GM12878 (cell line): ENCODE measurements around the gene EFNB2. TPM values are rescaled to one million over a fixed set of nuclear protein-coding genes. Genes with fewer than 3 reads are reported as not detected.

ENCODE experiments used
- ATAC-seq: fragments of 200-7000 bp; cut with Tn5 transposase; 3 replicates; pipeline ENCODE4 v1.9.1; 2020; ENCODE audit warnings: mild to moderate bottlenecking, moderate library complexity
- BruUV-seq: library from RNA; stranded (reverse); fragments of 400-500 nt; replicated peaks from 2 replicates; lab custom pipeline; 2021; lab: Mats Ljungman, UMichigan
- CTCF ChIA-PET: fragments of 300-600 bp; sonication (Branson Sonifier 250); formaldehyde crosslinking; extraction: SDS; loops from one replicate; lab custom pipeline; 2021; ENCODE audit warnings: inconsistent platforms; lab: Yijun Ruan, JAX
- POLR2A ChIA-PET: fragments of 350-600 bp; formaldehyde crosslinking; extraction: SDS; loops from one replicate; lab custom pipeline; 2021; ENCODE audit warnings: inconsistent platforms; lab: Charles Lee
- RAD21 ChIA-PET: fragments of 300-600 bp; sonication (Branson Sonifier 250); formaldehyde crosslinking; loops from one replicate; lab custom pipeline; 2023; ENCODE audit warnings: antibody characterized with exemption; ENCODE audit not compliant: unreplicated experiment; lab: Charles Lee
- SMC1A ChIA-PET: fragments of 300-600 bp; sonication (Branson Sonifier 250); formaldehyde crosslinking; loops from one replicate; lab custom pipeline; 2023; ENCODE audit not compliant: unreplicated experiment, uncharacterized antibody; lab: Charles Lee
- DNase-seq: peaks from one replicate; pipeline ENCODE4 v3.0.0-alpha.2; 2011; ENCODE audit warnings: low read depth, low spot score
- FAIRE-seq: peaks from 3 replicates; lab custom pipeline; 2011; peaks lifted over from hg19 to GRCh38; lab: Jason Lieb, UNC
- H2AFZ ChIP-seq: 2 replicates; pipeline ENCODE4 v1.6.0; 2011; ENCODE audit warnings: low read depth, low read length, control low read depth; ENCODE audit not compliant: control insufficient read depth
- H3K27ac ChIP-seq: 2 replicates; pipeline ENCODE4 v1.5.1; 2011; ENCODE audit warnings: control low read depth; ENCODE audit not compliant: control insufficient read depth, insufficient read depth
- H3K27me3 ChIP-seq, 2 experiments: replicated peaks in 1 of 2; 2 replicates each; pipeline versions ENCODE4 v1.6.0 to v1.6.1; 2011; ENCODE audit warnings: low read length in 1 of 2; ENCODE audit not compliant: control insufficient read depth in 2 of 2, insufficient read depth in 2 of 2
- H3K36me3 ChIP-seq, 2 experiments: 2 replicates each; pipeline ENCODE4 v1.5.1; 2011; ENCODE audit warnings: low read length in 1 of 2; ENCODE audit not compliant: control insufficient read depth in 2 of 2, insufficient read depth in 2 of 2
- H3K4me1 ChIP-seq: 2 replicates; pipeline ENCODE4 v1.6.1; 2011; ENCODE audit warnings: mild to moderate bottlenecking, low read length, moderate library complexity, mixed read lengths; ENCODE audit not compliant: control insufficient read depth, insufficient read depth
- H3K4me2 ChIP-seq: 2 replicates; pipeline ENCODE4 v1.6.0; 2011; ENCODE audit warnings: control low read depth; ENCODE audit not compliant: control insufficient read depth, insufficient read depth
- H3K4me3 ChIP-seq: fragments of 200-600 bp; sonication (generic); 2 replicates; pipeline ENCODE4 v1.5.1; 2016
- H3K79me2 ChIP-seq: 2 replicates; pipeline ENCODE4 v1.6.0; 2011; ENCODE audit warnings: low read length; ENCODE audit not compliant: control insufficient read depth, insufficient read depth
- H3K9ac ChIP-seq: 2 replicates; pipeline ENCODE4 v1.8.0; 2011; ENCODE audit warnings: low read length, control low read depth, mixed read lengths; ENCODE audit not compliant: control insufficient read depth, insufficient read depth
- H3K9me3 ChIP-seq: replicated peaks from 3 replicates; pipeline ENCODE4 v1.5.1; 2011; ENCODE audit warnings: mild to moderate bottlenecking, low read length; ENCODE audit not compliant: control insufficient read depth, insufficient read depth
- H4K20me1 ChIP-seq: 2 replicates; pipeline ENCODE4 v1.6.0; 2011; ENCODE audit not compliant: control insufficient read depth, insufficient read depth
- BCL11A ChIP-seq: IDR thresholded peaks from 2 replicates; pipeline ENCODE4 v1.6.1; 2011; ENCODE audit warnings: low read depth, low read length
- HDAC2 ChIP-seq: fragments of 200-600 bp; sonication (generic); IDR thresholded peaks from 2 replicates; pipeline ENCODE4 v1.6.1; 2017
- MTA3 ChIP-seq: IDR thresholded peaks from 2 replicates; pipeline ENCODE4 v1.6.1; 2012; ENCODE audit warnings: low read length, inconsistent platforms, borderline replicate concordance
- NR2C2 ChIP-seq: IDR thresholded peaks from 2 replicates; pipeline ENCODE4 v1.6.1; 2011; ENCODE audit warnings: borderline replicate concordance, low read depth; ENCODE audit not compliant: control insufficient read depth, insufficient read length
- RAD21 ChIP-seq: IDR thresholded peaks from 2 replicates; pipeline ENCODE4 v1.6.1; 2011; ENCODE audit warnings: mild to moderate bottlenecking, low read depth, low read length, moderate library complexity; ENCODE audit not compliant: insufficient read depth
- RB1 ChIP-seq: fragments of 450-650 bp; formaldehyde crosslinking; IDR thresholded peaks from 2 replicates; pipeline ENCODE4 v1.6.1; 2017; ENCODE audit warnings: mild to moderate bottlenecking, borderline replicate concordance
- TCF12 ChIP-seq: IDR thresholded peaks from 2 replicates; pipeline ENCODE4 v1.6.1; 2011; ENCODE audit warnings: low read depth, mild to moderate bottlenecking, low read length
- WGBS: methylation state at CpG from one replicate; pipeline ENCODE4 v1.1.6; 2016; ENCODE audit warnings: low lambda C conversion rate; ENCODE audit not compliant: insufficient replicate concordance, insufficient coverage; ENCODE audit errors: missing lambda C conversion rate; 5-methylcytosine and 5-hydroxymethylcytosine counted together
- in situ Hi-C: fragments of 300-500 bp; cut with MboI; formaldehyde crosslinking; loops from 9 replicates; pipeline ENCODE4 v1.14.3; 2018; ENCODE audit warnings: mixed read lengths
- intact Hi-C: fragments of 100-400 bp; cut with micrococcal nuclease; formaldehyde crosslinking; loops from one replicate; pipeline ENCODE4 v1.14.2; 2022; ENCODE audit not compliant: unreplicated experiment
- polyA plus RNA-seq, 11 experiments: library from polyadenylated mRNA; depleted of rRNA in 4 of 11; unstranded in 6 of 11; stranded (reverse) in 5 of 11; fragments of >200 nt; fragmentation: Nextera tagmentation in 4 of 11; fragmentation: Illumina TruSeq in 1 of 11; extraction: Ambion mirVana in 4 of 11; extraction: Trizol in 1 of 11; gene quantifications; 1 replicate in 1 of 11; 2 replicates in 10 of 11; pipeline versions ENCODE4 v1.2.1 to v1.2.3, GENCODE V29; 2011 to 2016; ENCODE audit warnings: inconsistent platforms in 2 of 11, missing spikeins in 2 of 11, low read depth in 1 of 11
- total RNA-seq, 4 experiments: library from RNA; depleted of rRNA in 3 of 4; stranded (reverse); fragments of >200 nt in 3 of 4; fragmentation: Illumina TruSeq in 1 of 4; extraction: Trizol in 1 of 4; gene quantifications; 2 replicates each; pipeline versions ENCODE4 v1.2.1 to v1.2.3, GENCODE V29; 2013 to 2021
- TF ChIP-seq, protein P1 (sequence below), 3 experiments: IDR thresholded peaks in 2 of 3; conservative IDR thresholded peaks in 1 of 3; 2 replicates each; pipeline ENCODE4 v1.5.1; 2011; ENCODE audit warnings: low read depth in 3 of 3, low read length in 3 of 3, mild to moderate bottlenecking in 3 of 3, control low read depth in 2 of 3, moderate library complexity in 2 of 3, inconsistent platforms in 1 of 3, mixed read lengths in 1 of 3; ENCODE audit not compliant: control insufficient read depth in 2 of 3, insufficient read depth in 1 of 3; ENCODE audit errors: extremely low read depth in 1 of 3

The EFNB2 gene
- total and polyA plus RNA-seq, 10 of the 15 experiments (the other 5 are each of a cell fraction or from before 2014, with no cell fraction given) = 0.12 to 1.5 (median 0.31) TPM; not detected in 1

DNA sequence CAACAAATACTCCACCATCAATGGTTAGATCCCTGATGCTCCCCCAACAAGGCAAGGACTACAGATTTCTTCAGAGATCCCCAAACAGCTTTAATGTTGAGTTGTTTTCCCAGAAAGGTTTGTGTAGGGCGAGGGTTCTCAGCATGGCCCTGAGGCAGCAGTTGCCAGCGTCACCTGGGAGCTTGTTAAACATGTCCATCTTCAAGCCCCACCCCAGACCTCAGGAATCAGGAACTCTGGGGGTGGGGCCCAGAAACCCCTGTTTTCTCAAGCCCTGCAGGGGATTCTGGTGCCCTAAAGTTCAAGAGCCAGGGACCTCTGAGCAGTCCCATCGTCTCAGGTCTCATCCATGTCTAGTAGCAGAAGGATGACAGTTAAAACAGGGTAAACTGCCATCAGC lies 9.6 kb downstream of the EFNB2 start (continued):
- TF ChIP-seq BCL11A = no peak
- TF ChIP-seq, protein P1, sequence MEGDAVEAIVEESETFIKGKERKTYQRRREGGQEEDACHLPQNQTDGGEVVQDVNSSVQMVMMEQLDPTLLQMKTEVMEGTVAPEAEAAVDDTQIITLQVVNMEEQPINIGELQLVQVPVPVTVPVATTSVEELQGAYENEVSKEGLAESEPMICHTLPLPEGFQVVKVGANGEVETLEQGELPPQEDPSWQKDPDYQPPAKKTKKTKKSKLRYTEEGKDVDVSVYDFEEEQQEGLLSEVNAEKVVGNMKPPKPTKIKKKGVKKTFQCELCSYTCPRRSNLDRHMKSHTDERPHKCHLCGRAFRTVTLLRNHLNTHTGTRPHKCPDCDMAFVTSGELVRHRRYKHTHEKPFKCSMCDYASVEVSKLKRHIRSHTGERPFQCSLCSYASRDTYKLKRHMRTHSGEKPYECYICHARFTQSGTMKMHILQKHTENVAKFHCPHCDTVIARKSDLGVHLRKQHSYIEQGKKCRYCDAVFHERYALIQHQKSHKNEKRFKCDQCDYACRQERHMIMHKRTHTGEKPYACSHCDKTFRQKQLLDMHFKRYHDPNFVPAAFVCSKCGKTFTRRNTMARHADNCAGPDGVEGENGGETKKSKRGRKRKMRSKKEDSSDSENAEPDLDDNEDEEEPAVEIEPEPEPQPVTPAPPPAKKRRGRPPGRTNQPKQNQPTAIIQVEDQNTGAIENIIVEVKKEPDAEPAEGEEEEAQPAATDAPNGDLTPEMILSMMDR (IDR thresholded peaks at IDR 0.05 in 2 of 3, conservative IDR thresholded peaks at IDR 0.05 in 1 of 3; ENCODE audit: control insufficient read depth in 2 of 3, extremely low read depth in 1 of 3, insufficient read depth in 1 of 3, low read depth in 3 of 3, low read length in 3 of 3) = no peak
- TF ChIP-seq HDAC2 = no peak
- no peak for TF ChIP-seq NR2C2

DNA sequence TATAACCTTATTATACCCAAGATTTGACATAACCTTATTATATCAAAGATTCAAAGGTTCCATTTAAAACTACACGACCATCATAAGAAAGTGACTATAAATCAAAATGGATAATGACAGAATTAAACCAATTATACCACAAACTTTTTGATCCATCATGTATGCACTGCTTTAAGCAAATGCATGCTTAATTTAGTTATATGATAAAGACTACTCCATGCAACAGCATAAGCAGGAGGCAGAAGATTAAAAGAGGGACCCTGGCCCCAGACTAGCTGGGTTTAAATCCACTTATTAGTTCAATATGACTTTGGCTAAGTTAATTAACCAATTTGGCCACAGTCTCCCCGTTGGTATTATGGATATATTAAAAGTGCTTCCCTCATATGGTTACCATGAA lies 11.4 kb downstream of the EFNB2 start:
- H3K4me2 ChIP-seq = no peak overlapping the region
- TF ChIP-seq TCF12 (no peak), RAD21 (no peak), RB1 (no peak), MTA3 (no peak)
- TF ChIP-seq, all 136 proteins: peak for 0
- no peak for DNase-seq
- no peak for ATAC-seq
- Histone ChIP-seq H3K27me3 (peaks cover 0 to 2% of the 10 kb centered on the region in 2 experiments; a peak in 1 of 4 replicates), H2AFZ (no peak overlapping the region), H3K27ac (no peak overlapping the region), H3K36me3 (no peaks in the 10 kb centered on the region), H3K4me3 (no peak overlapping the region), H3K4me1 (no peaks in the 10 kb centered on the region), H3K9ac (no peak overlapping the region), H4K20me1 (no peaks in the 10 kb centered on the region), H3K79me2 (no peaks in the 10 kb centered on the region), H3K9me3 (no peaks in the 10 kb centered on the region)
- ChIA-PET RAD21 (interaction anchor here (1.2 to 1.3 kb wide), 2 partner anchors 12 to 442 kb away, joined by 3 to 5 read pairs; partner anchors contain the start of gene EFNB2), POLR2A (no interaction called here), CTCF (interaction anchor here (3.0 kb wide), 1 partner anchor 11 kb away, joined by 10 read pairs; the partner anchor contains the start of gene EFNB2), SMC1A (interaction anchor here (1.4 kb wide), 1 partner anchor 16 kb away, joined by 5 read pairs; no protein-coding TSS in a partner anchor)
- in situ Hi-C loops = no loop called here
- WGBS = 0% methylated on average over 2 of the region's 2 CpGs
- intact Hi-C loops = no loop called here
- BruUV-seq = no TSS peak
- FAIRE-seq = no peak
